SH-SY5Y (cell line): ENCODE results near the gene LRMDA.

Experiments used
- GATA2 ChIP-seq: IDR thresholded peaks from 2 replicates; pipeline ENCODE4 v1.6.1; 2011; ENCODE audit warnings: mild to moderate bottlenecking, low read depth, low read length
- GATA3 ChIP-seq: IDR thresholded peaks from 2 replicates; pipeline ENCODE4 v1.6.1; 2011; ENCODE audit warnings: low read depth, mild to moderate bottlenecking, low read length, moderate library complexity

DNA sequence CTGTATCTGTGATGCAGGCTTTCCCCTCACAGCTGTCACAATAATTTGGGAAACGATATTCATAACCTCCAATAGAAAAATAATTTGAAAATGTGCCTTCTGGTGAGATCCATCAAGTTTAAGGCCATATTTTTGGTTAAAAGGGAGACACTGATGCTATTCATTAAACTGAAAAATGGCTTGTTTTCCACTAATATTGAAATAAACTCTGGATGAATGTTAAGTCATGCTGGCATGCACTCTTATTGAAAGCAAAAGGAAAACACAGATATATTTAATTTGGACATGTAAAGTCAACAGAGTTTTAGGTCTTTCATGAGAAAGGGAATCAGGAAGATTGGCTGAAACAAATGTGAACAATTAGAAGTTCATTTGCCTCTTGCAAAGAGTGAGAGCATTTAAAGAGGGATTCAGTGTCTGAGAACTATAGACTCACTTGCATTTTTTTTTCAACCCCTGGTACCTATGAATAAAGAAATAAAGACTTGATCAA is 879.2 kb downstream of the LRMDA start:
- TF ChIP-seq GATA3 (no peak), GATA2 (no peak)
